Neural progenitor cell (in vitro differentiated cells): ENCODE results near the gene ZNF732. TPM values are rescaled to one million over a fixed set of nuclear protein-coding genes. Genes with fewer than 3 reads are reported as not detected.

ENCODE experiments used
- DNase-seq: peaks from one replicate; pipeline ENCODE4 v3.0.0-alpha.2; 2016; ENCODE audit warnings: low spot score
- H2AFZ ChIP-seq: fragments of 200-600 bp; sonication (generic); replicated peaks from 2 replicates; pipeline ENCODE4 v1.6.1; 2016; ENCODE audit warnings: antibody characterized with exemption
- H3F3A ChIP-seq: fragments of 200-600 bp; sonication (generic); 2 replicates; pipeline ENCODE4 v1.6.1; 2016; ENCODE audit warnings: antibody characterized with exemption, low read depth
- H3K27ac ChIP-seq: fragments of 200-600 bp; sonication (generic); 2 replicates; pipeline ENCODE4 v1.5.1; 2016; ENCODE audit warnings: mild to moderate bottlenecking
- H3K27me3 ChIP-seq: fragments of 200-600 bp; sonication (generic); 2 replicates; pipeline ENCODE4 v1.6.1; 2016; ENCODE audit warnings: mild to moderate bottlenecking, moderate library complexity
- H3K36me3 ChIP-seq: fragments of 200-600 bp; sonication (generic); 2 replicates; pipeline ENCODE4 v1.5.1; 2016
- H3K4me1 ChIP-seq: fragments of 200-600 bp; sonication (generic); 2 replicates; pipeline ENCODE4 v1.6.1; 2016; ENCODE audit warnings: mixed run types
- H3K4me2 ChIP-seq: fragments of 200-600 bp; sonication (generic); 2 replicates; pipeline ENCODE4 v1.6.1; 2016
- H3K4me3 ChIP-seq: fragments of 200-600 bp; sonication (generic); 2 replicates; pipeline ENCODE4 v1.5.1; 2016
- H3K79me2 ChIP-seq: fragments of 200-600 bp; sonication (generic); 2 replicates; pipeline ENCODE4 v1.6.1; 2016; ENCODE audit warnings: low read depth
- H3K9ac ChIP-seq: fragments of 200-600 bp; sonication (generic); 2 replicates; pipeline ENCODE4 v1.6.1; 2016
- H3K9me3 ChIP-seq: fragments of 200-600 bp; sonication (generic); 2 replicates; pipeline ENCODE4 v1.5.1; 2016; ENCODE audit warnings: low read depth
- H4K20me1 ChIP-seq: fragments of 200-600 bp; sonication (generic); 2 replicates; pipeline ENCODE4 v1.6.1; 2016; ENCODE audit warnings: low read depth
- H3K27ac Mint-ChIP-seq: 3 replicates; pipeline ENCODE4 v1.8.0; 2021; ENCODE audit warnings: mixed read lengths
- H3K27me3 Mint-ChIP-seq: 2 replicates; pipeline ENCODE4 v1.8.0; 2022; ENCODE audit warnings: low read depth, mild to moderate bottlenecking, inconsistent platforms, moderate library complexity, mixed read lengths; ENCODE audit not compliant: insufficient read depth
- H3K36me3 Mint-ChIP-seq: 3 replicates; pipeline ENCODE4 v1.8.0; 2021; ENCODE audit warnings: mixed read lengths
- H3K4me1 Mint-ChIP-seq: 3 replicates; pipeline ENCODE4 v1.8.0; 2021; ENCODE audit warnings: mixed read lengths
- H3K4me3 Mint-ChIP-seq: 3 replicates; pipeline ENCODE4 v1.8.0; 2021; ENCODE audit warnings: mild to moderate bottlenecking, moderate library complexity, mixed read lengths
- H3K9me3 Mint-ChIP-seq: 3 replicates; pipeline ENCODE4 v1.8.0; 2020; ENCODE audit warnings: mixed read lengths
- EZH2 ChIP-seq: fragments of 200-600 bp; sonication (generic); IDR thresholded peaks from 2 replicates; pipeline ENCODE4 v1.6.1; 2017; ENCODE audit warnings: antibody characterized with exemption, mild to moderate bottlenecking, moderate library complexity
- EZH2phosphoT487 ChIP-seq: fragments of 200-600 bp; sonication (generic); IDR thresholded peaks from 2 replicates; pipeline ENCODE4 v1.6.1; 2017; ENCODE audit warnings: antibody characterized with exemption
- microRNA counts: library from miRNA; unstranded; fragments of <30 nt; microRNA quantifications from one replicate; lab custom pipeline; 2016
- microRNA-seq: library from miRNA; unstranded; fragments of <30 nt; microRNA quantifications from one replicate; pipeline ENCODE4, GENCODE V29; 2016
- small RNA-seq: library from RNA; depleted of rRNA; stranded (forward); fragments of <200 nt; gene quantifications from one replicate; pipeline ENCODE3, GENCODE V24; 2015
- total RNA-seq: library from RNA; depleted of rRNA; stranded (reverse); fragments of >200 nt; gene quantifications from 2 replicates; pipeline ENCODE4 v1.2.3, GENCODE V29; 2015; ENCODE audit warnings: low replicate concordance
- TF ChIP-seq, protein P1 (sequence below): fragments of 200-600 bp; sonication (generic); IDR thresholded peaks from 2 replicates; pipeline ENCODE4 v1.5.1; 2017; ENCODE audit warnings: antibody characterized with exemption, mild to moderate bottlenecking

ZNF732 gene
- total RNA-seq, 1 donor from 2014 or later, result not detected

DNA sequence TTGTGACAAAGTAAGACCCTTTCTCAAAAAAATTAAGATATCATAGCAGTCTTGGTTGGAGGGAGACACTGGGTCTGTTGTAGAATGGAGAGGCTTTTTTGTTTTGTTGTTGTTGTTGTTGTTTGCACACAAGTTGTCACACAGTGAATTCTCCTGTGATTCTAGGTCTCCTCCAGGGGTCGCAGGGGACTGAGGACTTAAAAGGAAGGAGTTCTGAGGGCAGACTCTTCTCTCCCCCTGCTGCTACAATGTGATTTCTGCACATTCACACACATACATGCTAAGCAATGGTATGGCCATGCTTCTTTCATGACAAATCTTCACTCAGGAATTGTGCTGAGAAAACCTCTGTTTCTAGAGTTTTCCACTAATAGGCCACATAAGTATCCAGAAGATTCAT, 71.1 kb downstream of the ZNF732 start:
- Mint-ChIP-seq H3K36me3 (peaks cover 3% of the 10 kb centered on the region), H3K9me3 (peaks cover 55% of the 10 kb centered on the region), H3K27me3 (no peaks in the 10 kb centered on the region), H3K4me3 (no peak overlapping the region), H3K4me1 (no peaks in the 10 kb centered on the region), H3K27ac (no peak overlapping the region)
- no peak overlapping the region for H3K4me3 ChIP-seq
- H3K4me2 ChIP-seq, result no peak overlapping the region
- no peak overlapping the region for H3K9ac ChIP-seq
- peaks cover 28% of the 10 kb centered on the region for H3K9me3 ChIP-seq
- no peaks in the 10 kb centered on the region for H3K4me1 ChIP-seq
- H2AFZ ChIP-seq, result no peak overlapping the region
- H3F3A ChIP-seq, result no peaks in the 10 kb centered on the region
- H3K27me3 ChIP-seq, result no peaks in the 10 kb centered on the region
- TF ChIP-seq EZH2 (no peak), EZH2phosphoT487 (no peak)
- TF ChIP-seq, protein P1, sequence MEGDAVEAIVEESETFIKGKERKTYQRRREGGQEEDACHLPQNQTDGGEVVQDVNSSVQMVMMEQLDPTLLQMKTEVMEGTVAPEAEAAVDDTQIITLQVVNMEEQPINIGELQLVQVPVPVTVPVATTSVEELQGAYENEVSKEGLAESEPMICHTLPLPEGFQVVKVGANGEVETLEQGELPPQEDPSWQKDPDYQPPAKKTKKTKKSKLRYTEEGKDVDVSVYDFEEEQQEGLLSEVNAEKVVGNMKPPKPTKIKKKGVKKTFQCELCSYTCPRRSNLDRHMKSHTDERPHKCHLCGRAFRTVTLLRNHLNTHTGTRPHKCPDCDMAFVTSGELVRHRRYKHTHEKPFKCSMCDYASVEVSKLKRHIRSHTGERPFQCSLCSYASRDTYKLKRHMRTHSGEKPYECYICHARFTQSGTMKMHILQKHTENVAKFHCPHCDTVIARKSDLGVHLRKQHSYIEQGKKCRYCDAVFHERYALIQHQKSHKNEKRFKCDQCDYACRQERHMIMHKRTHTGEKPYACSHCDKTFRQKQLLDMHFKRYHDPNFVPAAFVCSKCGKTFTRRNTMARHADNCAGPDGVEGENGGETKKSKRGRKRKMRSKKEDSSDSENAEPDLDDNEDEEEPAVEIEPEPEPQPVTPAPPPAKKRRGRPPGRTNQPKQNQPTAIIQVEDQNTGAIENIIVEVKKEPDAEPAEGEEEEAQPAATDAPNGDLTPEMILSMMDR, result no peak
- DNase-seq, result no peak
- no peaks in the 10 kb centered on the region for H4K20me1 ChIP-seq
- no peaks in the 10 kb centered on the region for H3K36me3 ChIP-seq
- H3K27ac ChIP-seq, result no peak overlapping the region
- H3K79me2 ChIP-seq, result no peaks in the 10 kb centered on the region

DNA sequence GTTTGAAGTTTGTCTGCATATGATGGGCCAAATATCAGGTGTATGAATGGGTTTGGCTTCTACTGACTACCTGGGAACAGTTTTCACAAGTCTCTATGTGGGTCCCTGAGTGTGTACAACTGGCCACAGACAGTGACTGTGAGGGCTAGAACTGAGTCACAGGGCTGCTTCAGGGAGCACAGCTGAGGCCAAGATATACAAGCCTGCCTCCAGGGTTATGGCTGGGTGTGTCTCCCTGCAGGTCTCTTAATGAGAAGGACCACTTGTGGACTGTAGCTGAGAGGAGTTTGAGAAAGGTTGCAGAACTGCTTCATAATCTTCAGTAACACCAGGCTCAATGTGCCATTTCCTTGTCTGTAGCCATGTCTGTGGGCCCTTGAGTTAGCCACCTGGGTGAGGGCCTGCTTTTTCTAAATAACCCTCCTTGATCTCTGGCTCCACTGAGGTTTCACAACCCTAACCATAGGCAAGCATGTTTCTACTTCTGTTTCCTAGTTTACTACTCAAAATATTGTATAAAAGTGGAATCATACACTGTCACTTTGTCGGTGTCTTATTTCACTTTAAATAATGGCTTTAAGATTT, 81.3 kb downstream of the ZNF732 start:
- no peaks in the 10 kb centered on the region for H3F3A ChIP-seq
- H3K9me3 ChIP-seq, result peaks cover 25% of the 10 kb centered on the region
- H3K27ac Mint-ChIP-seq, result no peak overlapping the region

More for the DNA sequence above, 81.3 kb downstream of the ZNF732 start:
- H3K9me3 Mint-ChIP-seq, result peaks cover 43% of the 10 kb centered on the region
- no peaks in the 10 kb centered on the region for H3K4me1 ChIP-seq
- no peak overlapping the region for H2AFZ ChIP-seq
- no peaks in the 10 kb centered on the region for H4K20me1 ChIP-seq
- H3K4me3 Mint-ChIP-seq, result no peak overlapping the region
- no peak for TF ChIP-seq EZH2
- no peak for DNase-seq
- no peaks in the 10 kb centered on the region for H3K27me3 ChIP-seq
- H3K27me3 Mint-ChIP-seq, result no peaks in the 10 kb centered on the region
- H3K9ac ChIP-seq, result no peak overlapping the region
- H3K4me2 ChIP-seq, result no peak overlapping the region
- no peak overlapping the region for H3K4me3 ChIP-seq
- peaks cover 4% of the 10 kb centered on the region for H3K36me3 ChIP-seq
- peaks cover 2% of the 10 kb centered on the region for H3K36me3 Mint-ChIP-seq
- H3K4me1 Mint-ChIP-seq, result no peaks in the 10 kb centered on the region
- no peaks in the 10 kb centered on the region for H3K79me2 ChIP-seq
- H3K27ac ChIP-seq, result no peak overlapping the region

MicroRNA genes within 50 kb of the gene (microRNA counts, 767-probe panel; counts per million panel counts)
- 460 counts per million, percentile 90 among the panel's probes with 10 or more counts for microRNA hsa-miR-571 (lab: Ali Mortazavi, UCI)

Small RNAs within 50 kb of the gene (microRNA-seq; reads per million reads assigned to microRNA genes)
- not detected for gene MIR571

Small RNAs within 50 kb of the gene (small RNA-seq; reads per million reads assigned to genes)
- gene AC079140.2, result 0.41 reads per million, percentile 44 among the genes with 10 or more reads in this experiment
- not detected for gene MIR571

Other genes with a start within 250 kb of the ZNF732 start
- 11.9 and 15.4 TPM in 2 replicates for gene ZNF718, start 181.0 kb downstream of the ZNF732 start, total RNA-seq
- 43.2 and 60.5 TPM in 2 replicates for gene ZNF141, start 32.3 kb upstream of the ZNF732 start, total RNA-seq
- gene ZNF721, start 193.7 kb upstream of the ZNF732 start, total RNA-seq, result 36.5 and 59.2 TPM in 2 replicates
- gene PIGG, start 193.7 kb upstream of the ZNF732 start, total RNA-seq, result 33.4 and 45.1 TPM in 2 replicates